MM.1S (cell line): ENCODE results near the gene DIS3L2.

Source experiments
- DNase-seq: peaks from one replicate; pipeline ENCODE4 v3.0.0-alpha.2; 2015
- H2AFZ ChIP-seq: fragments of 300-600 bp; sonication (generic); 2 replicates; pipeline ENCODE4 v1.6.0; 2016; ENCODE audit warnings: antibody characterized with exemption, low read length
- H3F3A ChIP-seq: fragments of 300-600 bp; sonication (generic); 2 replicates; pipeline ENCODE4 v1.6.1; 2016; ENCODE audit warnings: mild to moderate bottlenecking, antibody characterized with exemption, low read length, moderate library complexity, mixed read lengths; ENCODE audit not compliant: insufficient read depth
- H3K27ac ChIP-seq: fragments of 300-600 bp; sonication (generic); 2 replicates; pipeline ENCODE4 v1.5.1; 2016; ENCODE audit warnings: mild to moderate bottlenecking, low read length
- H3K27me3 ChIP-seq: fragments of 300-600 bp; sonication (generic); replicated peaks from 2 replicates; pipeline ENCODE4 v1.6.0; 2016; ENCODE audit warnings: low read length; ENCODE audit not compliant: insufficient read depth
- H3K36me3 ChIP-seq: fragments of 300-600 bp; sonication (generic); replicated peaks from 2 replicates; pipeline ENCODE4 v1.6.1; 2016; ENCODE audit warnings: mild to moderate bottlenecking, low read length, mixed read lengths; ENCODE audit not compliant: insufficient read depth
- H3K4me1 ChIP-seq: fragments of 300-600 bp; sonication (generic); 2 replicates; pipeline ENCODE4 v1.6.1; 2016; ENCODE audit warnings: low read length, mixed read lengths
- H3K4me2 ChIP-seq: fragments of 300-600 bp; sonication (generic); 2 replicates; pipeline ENCODE4 v1.6.0; 2016; ENCODE audit warnings: low read depth, low read length
- H3K4me3 ChIP-seq: fragments of 300-600 bp; sonication (generic); 2 replicates; pipeline ENCODE4 v1.5.1; 2016; ENCODE audit warnings: low read length, mixed read lengths
- H3K79me2 ChIP-seq: fragments of 300-600 bp; sonication (generic); 2 replicates; pipeline ENCODE4 v1.6.1; 2016; ENCODE audit warnings: mixed run types, low read length, mixed read lengths
- H3K9ac ChIP-seq: fragments of 300-600 bp; sonication (generic); 2 replicates; pipeline ENCODE4 v1.6.1; 2016; ENCODE audit warnings: low read length, mixed read lengths
- H3K9me2 ChIP-seq: fragments of 300-600 bp; sonication (generic); replicated peaks from 2 replicates; pipeline ENCODE4 v1.6.1; 2016; ENCODE audit warnings: mild to moderate bottlenecking, low read length, mixed read lengths; ENCODE audit not compliant: insufficient read depth
- H3K9me3 ChIP-seq: fragments of 300-600 bp; sonication (generic); replicated peaks from 2 replicates; pipeline ENCODE4 v1.6.1; 2016; ENCODE audit warnings: mild to moderate bottlenecking, low read length, mixed read lengths; ENCODE audit not compliant: insufficient read depth
- H4K20me1 ChIP-seq: fragments of 300-600 bp; sonication (generic); 2 replicates; pipeline ENCODE4 v1.6.1; 2016; ENCODE audit warnings: mild to moderate bottlenecking, low read length, moderate library complexity, mixed read lengths; ENCODE audit not compliant: insufficient read depth
- CTCF ChIP-seq: fragments of 300-600 bp; sonication (generic); IDR thresholded peaks from 2 replicates; pipeline ENCODE4 v1.5.1; 2016; ENCODE audit warnings: antibody characterized with exemption, low read length, mixed read lengths
- EZH2 ChIP-seq: fragments of 300-600 bp; sonication (generic); optimal IDR thresholded peaks from 2 replicates; pipeline ENCODE3; 2017; ENCODE audit warnings: low read depth, mild to moderate bottlenecking, antibody characterized with exemption, low read length, mixed read lengths
- EZH2phosphoT487 ChIP-seq: fragments of 300-600 bp; sonication (generic); IDR thresholded peaks from 2 replicates; pipeline ENCODE4 v1.6.1; 2018; ENCODE audit warnings: antibody characterized with exemption, low read length

DIS3L2 gene

GRCh38 chr2:231918501-231919330, 42.8 kb upstream of the DIS3L2 start:
- H3K27ac ChIP-seq = no peak overlapping the region
- no peaks in the 10 kb centered on the region for H3F3A ChIP-seq
- no peaks in the 10 kb centered on the region for H4K20me1 ChIP-seq
- H3K79me2 ChIP-seq = no peaks in the 10 kb centered on the region
- H3K4me3 ChIP-seq = no peak overlapping the region
- no peaks in the 10 kb centered on the region for H3K36me3 ChIP-seq
- H3K9me3 ChIP-seq = no peaks in the 10 kb centered on the region
- H3K9me2 ChIP-seq = no peaks in the 10 kb centered on the region
- H3K9ac ChIP-seq = no peak overlapping the region
- H3K4me2 ChIP-seq = no peak overlapping the region
- no peak for DNase-seq
- TF ChIP-seq EZH2 = no peak
- no peak for TF ChIP-seq CTCF
- TF ChIP-seq EZH2phosphoT487 = no peak
- no peaks in the 10 kb centered on the region for H3K27me3 ChIP-seq
- no peak overlapping the region for H2AFZ ChIP-seq
- H3K4me1 ChIP-seq = no peaks in the 10 kb centered on the region

- Histone ChIP-seq H3K27me3 (no peaks in the 10 kb centered on the region), H3K36me3 (no peaks in the 10 kb centered on the region), H3K79me2 (no peaks in the 10 kb centered on the region), H3F3A (no peaks in the 10 kb centered on the region), H3K9ac (no peak overlapping the region), H3K4me1 (no peaks in the 10 kb centered on the region), H4K20me1 (no peaks in the 10 kb centered on the region), H3K9me2 (no peaks in the 10 kb centered on the region), H2AFZ (no peak overlapping the region), H3K27ac (no peak overlapping the region), H3K9me3 (no peaks in the 10 kb centered on the region), H3K4me3 (no peak overlapping the region), H3K4me2 (no peak overlapping the region)
- no peak for DNase-seq
- no peak for TF ChIP-seq EZH2
- TF ChIP-seq EZH2phosphoT487 = no peak
- no peak for TF ChIP-seq CTCF
These were observed 42.0 kb upstream of the DIS3L2 start for GRCh38 chr2:231919341-231920035.

DNA sequence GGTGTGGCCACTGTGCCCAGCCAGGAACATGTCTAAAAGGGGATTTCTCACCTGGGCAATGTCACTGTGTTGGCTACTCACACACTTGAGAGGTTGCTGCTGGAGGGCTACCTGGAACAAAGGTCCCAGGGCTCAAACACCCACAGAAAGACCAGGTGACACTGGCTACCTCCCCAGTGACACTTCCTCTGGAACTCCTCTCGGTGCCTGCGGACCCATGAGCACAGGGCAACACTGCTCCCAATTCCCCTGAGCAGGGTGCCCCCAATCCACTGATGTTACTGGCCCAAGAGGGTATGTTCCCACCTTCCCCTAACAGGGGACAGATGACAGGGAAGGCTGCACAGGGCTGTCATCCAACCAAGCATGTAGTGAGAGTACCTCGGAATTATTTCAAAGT, 41.1 kb upstream of the DIS3L2 start:
- Histone ChIP-seq H2AFZ (no peak overlapping the region), H3K79me2 (no peaks in the 10 kb centered on the region), H3K36me3 (no peaks in the 10 kb centered on the region), H3F3A (no peaks in the 10 kb centered on the region), H3K9me2 (no peaks in the 10 kb centered on the region), H3K27me3 (no peaks in the 10 kb centered on the region), H3K9me3 (no peaks in the 10 kb centered on the region), H4K20me1 (no peaks in the 10 kb centered on the region), H3K4me3 (no peak overlapping the region), H3K4me2 (no peak overlapping the region), H3K27ac (no peak overlapping the region), H3K9ac (no peak overlapping the region), H3K4me1 (no peaks in the 10 kb centered on the region)
- TF ChIP-seq EZH2 (no peak), EZH2phosphoT487 (no peak), CTCF (no peak)
- no peak for DNase-seq
